GM11168 (cell line): Measurements from ENCODE around the gene CDC20.
"Not testable (repeated sequence)": the region's sequence is repeated elsewhere in the genome, so short reads cannot be mapped to it uniquely, and the experiment has no call there.

Experiments
- in situ Hi-C: fragments of 300-500 bp; cut with MboI; formaldehyde crosslinking; loops from one replicate; pipeline ENCODE4 v1.12.0; 2022; ENCODE audit warnings: low sequenced_read_pairs; ENCODE audit not compliant: unreplicated experiment

The CDC20 gene

DNA sequence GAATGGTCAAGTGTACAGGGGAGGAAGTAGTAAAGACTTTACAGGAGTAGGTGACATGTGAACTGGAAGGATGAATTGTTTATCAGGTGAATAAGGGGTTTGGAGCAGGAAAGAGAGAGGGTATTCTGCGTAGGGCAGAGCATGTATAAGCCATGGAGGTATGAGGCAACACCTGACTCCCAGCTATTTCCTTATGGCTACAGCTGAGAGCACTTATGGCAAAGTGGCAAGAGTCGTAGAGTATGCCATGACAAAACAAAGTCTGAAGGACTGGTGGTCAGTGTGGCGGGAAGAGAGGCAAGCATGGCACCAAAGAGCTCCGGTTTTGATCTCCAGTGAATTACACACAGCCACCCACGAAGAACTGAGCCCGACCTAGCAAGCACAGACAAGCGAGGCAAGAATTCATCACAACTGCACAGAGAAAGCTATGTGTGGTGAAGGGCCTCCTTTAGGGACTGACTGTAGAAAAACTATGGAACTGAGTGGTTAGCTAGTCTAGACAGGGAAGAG lies 18.0 kb downstream of the CDC20 start:
- in situ Hi-C loops, result no loop called here

DNA sequence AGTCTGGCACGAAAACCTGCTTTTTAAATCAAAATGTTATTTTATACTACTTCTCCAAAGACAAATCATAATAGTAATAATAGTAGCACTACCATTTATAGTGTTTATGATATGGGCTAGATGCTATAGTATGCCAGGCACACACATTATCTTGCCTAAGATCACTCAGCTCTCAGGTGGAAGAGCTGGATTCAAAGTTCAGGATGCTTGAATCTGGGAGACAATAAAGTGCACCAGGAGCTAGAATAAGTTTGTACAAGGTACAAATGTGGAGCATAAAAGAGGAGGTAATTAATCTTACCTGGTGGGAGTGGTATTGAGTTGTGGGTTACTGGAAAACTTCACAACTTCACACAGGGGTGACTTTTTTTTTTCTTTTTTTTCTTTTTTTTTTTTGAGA lies 19.1 kb downstream of the CDC20 start:
- in situ Hi-C loops, result no loop called here

- in situ Hi-C loops, result no loop called here
Measured at GRCh38 chr1:43379476-43379875, 20.7 kb downstream of the CDC20 start.

GRCh38 chr1:43381612-43382011 lies 22.8 kb downstream of the CDC20 start:
- in situ Hi-C loops, result no loop called here

- in situ Hi-C loops, result no loop called here
Measured at GRCh38 chr1:43382027-43382779, 23.4 kb downstream of the CDC20 start.

DNA sequence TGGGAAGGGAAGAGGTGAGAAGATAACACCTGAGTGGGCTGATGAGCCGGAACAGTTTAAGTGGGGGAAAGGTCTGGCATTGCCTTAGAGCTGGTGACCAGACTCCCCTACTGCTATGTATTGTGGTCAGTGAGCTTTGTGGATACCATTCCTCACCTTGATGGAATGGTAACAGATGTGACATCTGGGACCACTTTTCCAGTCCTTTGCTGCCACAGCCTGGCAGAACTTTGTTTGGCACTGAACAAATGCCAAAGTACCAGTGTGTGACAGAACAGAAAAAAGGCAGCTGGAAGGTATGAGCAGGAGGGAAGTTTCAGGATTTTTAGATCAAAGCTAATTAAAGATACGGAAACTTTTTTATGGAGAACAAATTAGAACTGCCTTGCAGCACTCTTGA lies 24.7 kb downstream of the CDC20 start:
- in situ Hi-C loops, result no loop called here

DNA sequence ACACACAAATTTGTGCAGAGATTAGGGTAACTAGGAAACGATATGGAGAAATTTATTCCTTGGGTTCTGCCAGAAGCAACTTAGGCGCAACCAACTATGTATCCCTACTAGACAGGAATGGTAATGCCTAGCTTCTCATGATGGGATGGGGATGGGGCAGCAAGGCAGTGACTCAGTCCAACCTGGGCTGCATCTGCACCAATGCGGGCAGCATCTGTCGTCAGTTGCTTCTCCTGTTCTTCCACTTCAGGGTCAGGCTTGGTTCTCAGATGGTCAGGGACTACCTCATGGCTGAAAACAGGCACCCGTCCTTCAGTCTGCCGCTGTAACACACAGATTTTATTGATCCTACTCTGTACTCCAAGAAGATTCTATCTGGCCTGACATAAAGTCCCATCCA lies 27.9 kb downstream of the CDC20 start:
- in situ Hi-C loops, result no loop called here

DNA sequence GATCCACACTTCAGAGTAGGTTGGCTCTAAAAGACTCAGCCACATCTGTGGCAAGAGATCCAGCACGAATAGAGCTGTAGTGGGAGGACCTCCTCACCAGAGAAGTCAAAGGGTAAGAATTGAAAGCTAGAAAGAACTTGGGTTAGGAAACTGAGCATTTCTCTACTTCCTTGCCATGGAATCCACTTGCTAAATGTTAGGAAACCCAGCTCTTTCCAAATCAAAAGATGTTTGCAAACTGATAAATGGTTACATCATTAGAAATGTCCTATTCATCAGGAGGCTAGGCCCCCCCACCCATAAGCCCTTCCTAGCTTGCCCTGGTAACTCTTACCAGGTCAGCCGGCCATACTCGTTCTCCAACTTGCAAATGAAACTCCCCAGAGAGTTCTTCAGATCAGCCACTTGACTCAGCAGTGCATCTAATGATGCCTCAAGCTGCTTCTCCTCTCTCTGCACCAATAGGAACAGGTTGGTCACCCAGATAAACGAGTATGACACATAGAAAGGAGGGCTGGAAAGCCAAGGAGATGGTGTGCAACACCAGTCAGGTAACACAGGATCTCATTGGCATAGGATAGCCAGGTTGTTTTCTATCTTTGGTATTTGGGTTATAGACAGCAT lies 29.3 kb downstream of the CDC20 start:
- in situ Hi-C loops, result no loop called here

DNA sequence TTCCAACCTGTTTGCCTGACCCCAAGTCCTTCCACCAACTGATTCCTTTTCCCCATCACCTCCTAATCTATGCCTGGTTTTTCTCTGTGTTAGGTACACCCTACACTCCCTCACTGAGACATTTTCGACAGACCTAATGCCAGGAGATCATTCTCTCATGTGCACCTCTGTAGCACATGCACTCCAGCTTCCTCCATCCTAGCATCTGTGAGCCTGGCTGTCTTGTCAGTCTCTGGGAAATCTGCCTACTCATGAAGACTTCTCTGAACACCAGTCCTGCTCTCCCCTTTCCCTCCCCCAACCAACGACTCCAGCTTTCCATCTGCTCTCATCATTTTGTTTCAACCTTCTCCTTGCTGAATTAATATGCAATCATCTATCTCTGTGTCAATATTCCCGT lies 29.8 kb downstream of the CDC20 start:
- in situ Hi-C loops, result no loop called here

GRCh38 chr1:43389326-43390313 lies 30.8 kb downstream of the CDC20 start, which contains the start of the genes MED8 and SZT2:
Gene MED8 (minus strand): TSS chr1:43389800. CDS start chr1:43389764, 36 bp downstream.
Gene SZT2 (plus strand): TSS chr1:43389899. CDS start chr1:43389969, 70 bp downstream.
- in situ Hi-C loops, result no loop called here

DNA sequence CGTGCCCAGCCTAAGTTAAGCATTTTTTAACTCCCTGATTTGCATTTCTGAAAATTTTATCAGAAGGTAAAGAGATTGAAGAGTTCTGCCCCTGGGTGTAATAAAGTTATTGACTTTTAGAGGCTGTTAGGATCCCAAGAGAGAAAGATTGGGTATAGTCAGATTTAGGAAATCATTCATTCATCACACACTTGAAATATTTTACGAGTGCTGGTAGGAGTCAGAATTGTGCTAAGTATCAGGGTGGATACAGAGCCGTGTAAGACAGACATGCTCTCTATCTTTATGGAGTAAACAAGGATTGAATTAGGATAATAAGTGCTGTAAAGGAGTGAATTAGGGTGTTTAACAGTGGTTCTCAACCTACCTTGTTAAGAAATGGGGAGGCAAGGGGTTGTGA lies 33.9 kb downstream of the CDC20 start:
- in situ Hi-C loops, result no loop called here

GRCh38 chr1:43395523-43395922 lies 36.7 kb downstream of the CDC20 start:
- in situ Hi-C loops, result no loop called here

DNA sequence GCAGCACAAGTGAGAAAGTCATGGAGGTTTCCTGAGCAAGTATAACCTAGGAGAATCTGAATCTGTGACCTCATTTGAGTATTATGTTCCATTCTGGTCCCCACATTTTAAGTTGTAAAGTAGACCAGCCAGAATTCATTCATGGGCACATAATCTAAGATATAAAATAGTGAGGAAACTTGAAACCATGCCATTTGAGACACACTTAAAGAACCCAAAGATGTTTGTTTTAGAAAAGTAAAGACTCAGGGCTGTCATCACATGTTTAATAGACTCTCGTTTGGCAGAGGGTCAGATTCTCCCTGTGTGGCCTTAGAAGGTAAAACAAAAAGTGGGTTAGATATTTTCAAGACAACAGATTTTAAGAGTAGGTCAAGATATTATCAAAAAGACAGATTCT lies 37.3 kb downstream of the CDC20 start:
- in situ Hi-C loops, result no loop called here

DNA sequence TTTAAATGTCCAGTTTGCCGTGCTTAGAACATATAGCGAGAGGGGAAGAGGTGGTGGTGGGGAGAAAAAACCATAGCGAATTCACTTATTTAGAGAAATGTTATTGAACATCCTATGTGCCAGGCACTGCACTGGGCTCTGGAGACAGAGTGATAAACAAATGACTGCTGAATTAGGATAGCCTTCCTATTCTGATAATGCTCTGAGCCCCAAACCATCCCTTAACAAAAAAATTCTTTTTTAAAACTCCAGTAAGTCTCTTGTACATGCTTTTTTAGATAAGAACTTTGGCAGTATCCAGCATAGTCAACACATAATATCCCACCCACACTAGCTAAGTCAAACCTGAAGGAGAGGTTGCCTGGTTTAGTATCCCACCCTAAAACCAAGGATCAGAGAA lies 39.4 kb downstream of the CDC20 start:
- in situ Hi-C loops, result no loop called here

- in situ Hi-C loops, result not testable (repeated sequence)
Measured at GRCh38 chr1:43400441-43400840, 41.7 kb downstream of the CDC20 start.

GRCh38 chr1:43402089-43402865 lies 43.5 kb downstream of the CDC20 start:
- in situ Hi-C loops, result no loop called here

DNA sequence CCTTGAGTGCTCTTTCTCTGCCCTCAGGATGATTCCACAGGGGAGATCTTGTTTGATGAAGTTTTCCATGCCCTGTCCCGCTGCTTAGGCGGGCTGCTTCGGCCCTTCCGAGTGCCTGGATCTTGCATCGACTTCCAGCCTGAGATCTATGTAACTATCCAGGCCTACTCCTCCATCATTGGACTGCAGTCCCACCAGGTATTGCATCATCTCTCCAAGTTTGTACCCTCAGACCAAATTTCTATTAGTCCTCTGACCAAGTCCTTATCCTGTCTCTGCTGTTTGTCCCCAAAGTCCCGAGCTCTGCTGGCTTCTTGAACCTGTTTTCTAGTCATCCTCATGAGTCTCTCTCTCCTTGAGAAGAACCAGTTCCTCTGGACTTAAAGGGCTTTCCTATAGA lies 45.6 kb downstream of the CDC20 start:
- in situ Hi-C loops, result no loop called here

DNA sequence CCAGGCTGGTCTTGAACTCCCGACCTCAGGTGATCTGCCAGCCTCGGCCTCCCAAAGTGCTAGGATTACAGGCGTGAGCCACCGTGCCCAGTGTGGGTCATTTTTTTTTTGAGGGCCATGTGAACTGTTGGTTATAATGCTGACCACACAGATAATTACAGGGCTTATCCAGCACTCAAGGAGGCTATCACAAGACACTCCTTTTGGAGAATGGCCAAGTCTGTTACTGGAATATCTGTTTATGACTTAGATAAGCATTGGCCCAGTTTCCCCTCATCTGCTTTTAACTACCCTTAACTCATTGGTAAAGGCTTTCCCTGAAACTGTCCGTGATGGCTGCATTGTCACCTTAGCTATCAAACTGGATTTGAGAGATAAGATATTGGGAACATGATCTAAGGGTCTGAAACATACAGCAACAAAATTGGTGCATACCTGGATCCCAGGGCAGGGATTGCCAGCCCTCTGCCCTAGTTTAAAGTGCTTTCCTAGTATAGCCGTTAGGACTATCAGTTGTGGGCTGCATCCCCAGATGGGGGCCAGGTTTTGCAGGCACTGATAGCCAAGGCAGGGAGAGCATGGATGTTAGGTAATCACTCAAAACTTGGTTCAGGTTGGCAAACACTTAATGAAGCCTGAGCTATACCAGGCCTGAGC lies 46.6 kb downstream of the CDC20 start:
- in situ Hi-C loops, result no loop called here

DNA sequence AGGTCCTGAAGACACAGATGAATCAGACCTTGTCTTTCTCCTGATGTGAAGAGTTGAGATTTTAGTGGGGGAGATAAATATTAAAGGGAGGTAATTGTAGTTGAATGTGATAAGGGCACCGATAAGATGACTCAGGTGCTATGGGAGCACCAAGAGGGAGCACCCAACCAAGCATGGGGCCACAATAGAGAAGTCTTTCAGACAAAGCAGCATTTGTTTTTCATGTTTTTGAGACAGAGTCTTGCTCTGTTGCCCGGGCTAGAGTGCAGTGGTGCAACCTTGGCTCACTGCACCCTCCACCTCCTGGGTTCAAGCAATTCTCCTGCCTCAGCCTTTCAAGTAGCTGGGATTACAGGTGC lies 47.1 kb downstream of the CDC20 start:
- in situ Hi-C loops, result no loop called here
